H9 (cell line): Measurements from ENCODE around the gene ARL2BP. TPM values are rescaled to one million over a fixed set of nuclear protein-coding genes. Genes with fewer than 3 reads are reported as not detected.

ENCODE experiments used
- DNase-seq: peaks from one replicate; pipeline ENCODE4 v3.0.0-alpha.2; 2017
- H2AFZ ChIP-seq: one replicate; pipeline ENCODE4 v1.6.1; 2013; ENCODE audit warnings: mild to moderate bottlenecking, low read length, control low read depth, moderate library complexity
- H2AK5ac ChIP-seq: 2 replicates; pipeline ENCODE4 v1.6.1; 2013; ENCODE audit warnings: low read length, control low read depth, mixed read lengths; ENCODE audit not compliant: insufficient read length
- H2BK120ac ChIP-seq: one replicate; pipeline ENCODE4 v1.6.1; 2013; ENCODE audit warnings: low read depth, mild to moderate bottlenecking, low read length, control low read depth, inconsistent platforms; ENCODE audit not compliant: poor library complexity, severe bottlenecking
- H2BK12ac ChIP-seq: 2 replicates; pipeline ENCODE4 v1.6.1; 2013; ENCODE audit warnings: low read length, control low read depth, mixed read lengths, low read depth; ENCODE audit not compliant: insufficient read length
- H2BK15ac ChIP-seq: 2 replicates; pipeline ENCODE4 v1.6.1; 2013; ENCODE audit warnings: low read depth, low read length, control low read depth
- H2BK20ac ChIP-seq: one replicate; pipeline ENCODE4 v1.6.1; 2013; ENCODE audit warnings: low read depth, mild to moderate bottlenecking, low read length, control low read depth, inconsistent platforms; ENCODE audit not compliant: poor library complexity, severe bottlenecking
- H2BK5ac ChIP-seq: 2 replicates; pipeline ENCODE4 v1.6.1; 2013; ENCODE audit warnings: low read length, control low read depth, mixed read lengths; ENCODE audit not compliant: insufficient read length
- H3K14ac ChIP-seq: 2 replicates; pipeline ENCODE4 v1.6.1; 2013; ENCODE audit warnings: low read length, control low read depth; ENCODE audit not compliant: insufficient read depth
- H3K18ac ChIP-seq: 2 replicates; pipeline ENCODE4 v1.6.1; 2013; ENCODE audit warnings: low read depth, mild to moderate bottlenecking, mixed read lengths, low read length, control low read depth; ENCODE audit not compliant: insufficient read length
- H3K23ac ChIP-seq: 2 replicates; pipeline ENCODE4 v1.6.1; 2013; ENCODE audit warnings: low read length, control low read depth, mixed read lengths, low read depth; ENCODE audit not compliant: insufficient read length
- H3K23me2 ChIP-seq: 2 replicates; pipeline ENCODE4 v1.6.1; 2013; ENCODE audit warnings: low read depth, mild to moderate bottlenecking, mixed read lengths, low read length, control low read depth; ENCODE audit not compliant: insufficient read length, poor library complexity, severe bottlenecking
- H3K27ac ChIP-seq: 2 replicates; pipeline ENCODE4 v1.5.1; 2013; ENCODE audit warnings: low read length, control low read depth, mixed read lengths, low read depth; ENCODE audit not compliant: insufficient read length
- H3K27me3 ChIP-seq: 2 replicates; pipeline ENCODE4 v1.6.1; 2013; ENCODE audit warnings: low read length, control low read depth, inconsistent platforms; ENCODE audit not compliant: insufficient read depth
- H3K4ac ChIP-seq: 2 replicates; pipeline ENCODE4 v1.6.1; 2013; ENCODE audit warnings: low read depth, mild to moderate bottlenecking, control low read depth, inconsistent platforms, low read length, moderate library complexity
- H3K4me1 ChIP-seq: 2 replicates; pipeline ENCODE4 v1.6.1; 2013; ENCODE audit warnings: low read length, control low read depth, inconsistent platforms; ENCODE audit not compliant: insufficient read depth
- H3K4me2 ChIP-seq: 2 replicates; pipeline ENCODE4 v1.6.1; 2013; ENCODE audit warnings: low read length, control low read depth, mixed read lengths; ENCODE audit not compliant: insufficient read length, insufficient read depth
- H3K56ac ChIP-seq: 2 replicates; pipeline ENCODE4 v1.6.1; 2013; ENCODE audit warnings: low read depth, mild to moderate bottlenecking, mixed read lengths, low read length, control low read depth; ENCODE audit not compliant: insufficient read length
- H3K79me1 ChIP-seq: 2 replicates; pipeline ENCODE4 v1.6.1; 2013; ENCODE audit warnings: low read depth, mild to moderate bottlenecking, moderate library complexity, low read length, control low read depth, inconsistent platforms; ENCODE audit not compliant: insufficient read depth, poor library complexity, severe bottlenecking
- H3K79me2 ChIP-seq: 2 replicates; pipeline ENCODE4 v1.6.1; 2013; ENCODE audit warnings: low read length, control low read depth, inconsistent platforms; ENCODE audit not compliant: insufficient read depth
- H3K9ac ChIP-seq: 2 replicates; pipeline ENCODE4 v1.6.1; 2013; ENCODE audit warnings: low read length, control low read depth, mixed read lengths; ENCODE audit not compliant: insufficient read length; ENCODE audit errors: extremely low read depth
- H3K9me3 ChIP-seq: one replicate; pipeline ENCODE4 v1.6.1; 2013; ENCODE audit warnings: low read depth, low read length, inconsistent platforms; ENCODE audit not compliant: control insufficient read depth
- H3T11ph ChIP-seq: one replicate; pipeline ENCODE4 v1.6.1; 2013; ENCODE audit warnings: mild to moderate bottlenecking, low read length, control low read depth, inconsistent platforms
- H4K20me1 ChIP-seq: one replicate; pipeline ENCODE4 v1.6.1; 2013; ENCODE audit not compliant: control insufficient read depth, insufficient read length, insufficient read depth
- H4K5ac ChIP-seq: 2 replicates; pipeline ENCODE4 v1.6.1; 2013; ENCODE audit warnings: low read depth, mild to moderate bottlenecking, mixed read lengths, low read length, control low read depth; ENCODE audit not compliant: insufficient read length
- H4K8ac ChIP-seq: replicated peaks from 2 replicates; pipeline ENCODE4 v1.6.1; 2013; ENCODE audit warnings: low read length, control low read depth, mixed read lengths, low read depth; ENCODE audit not compliant: insufficient read length
- H4K91ac ChIP-seq: 2 replicates; pipeline ENCODE4 v1.6.1; 2013; ENCODE audit warnings: low read depth, mild to moderate bottlenecking, moderate library complexity, mixed read lengths, low read length, control low read depth; ENCODE audit not compliant: insufficient read length
- H3K27ac Mint-ChIP-seq, 3 experiments: 2 replicates in 2 of 3; 3 replicates in 1 of 3; pipeline ENCODE4 v1.8.0; 2020 to 2021; ENCODE audit warnings: mixed read lengths in 3 of 3, mild to moderate bottlenecking in 1 of 3, moderate library complexity in 1 of 3
- H3K27me3 Mint-ChIP-seq: 2 replicates; pipeline ENCODE4 v1.8.0; 2021; ENCODE audit warnings: low read depth, mild to moderate bottlenecking, moderate library complexity, mixed read lengths
- H3K36me3 Mint-ChIP-seq, 3 experiments: 2 replicates in 2 of 3; 3 replicates in 1 of 3; pipeline ENCODE4 v1.8.0; 2020 to 2021; ENCODE audit warnings: low read depth in 3 of 3, mixed read lengths in 3 of 3; ENCODE audit not compliant: insufficient read depth in 1 of 3
- H3K4me1 Mint-ChIP-seq, 2 experiments: 2 replicates each; pipeline ENCODE4 v1.8.0; 2020; ENCODE audit warnings: mixed read lengths in 2 of 2
- H3K4me3 Mint-ChIP-seq, 2 experiments: 2 replicates in 1 of 2; 3 replicates in 1 of 2; pipeline ENCODE4 v1.8.0; 2020 to 2021; ENCODE audit warnings: mild to moderate bottlenecking in 2 of 2, mixed read lengths in 2 of 2, moderate library complexity in 1 of 2
- H3K9me3 Mint-ChIP-seq, 2 experiments: 2 replicates in 1 of 2; 3 replicates in 1 of 2; pipeline ENCODE4 v1.8.0; 2020; ENCODE audit warnings: mild to moderate bottlenecking in 2 of 2, mixed read lengths in 2 of 2, moderate library complexity in 1 of 2
- WGBS: extraction: QIAGEN DNeasy Blood & Tissue Kit; methylation state at CpG from one replicate; pipeline ENCODE4 v1.1.7; 2013; ENCODE audit warnings: missing lambda C conversion rate, low lambda C conversion rate, mixed read lengths; ENCODE audit not compliant: insufficient read length; ENCODE audit errors: extremely low coverage; 5-methylcytosine and 5-hydroxymethylcytosine counted together
- total RNA-seq: library from RNA; stranded (reverse); gene quantifications from 2 replicates; pipeline ENCODE4 v1.2.1, GENCODE V29; 2021
- TF ChIP-seq, protein P1 (sequence below): fragments of 200-600 bp; sonication (generic); conservative IDR thresholded peaks from 3 replicates; pipeline ENCODE4 v1.8.0; 2021; ENCODE audit warnings: antibody characterized with exemption, mild to moderate bottlenecking

The ARL2BP gene
- total RNA-seq, 1 experiment from 2014 or later = 18.0 TPM

DNA sequence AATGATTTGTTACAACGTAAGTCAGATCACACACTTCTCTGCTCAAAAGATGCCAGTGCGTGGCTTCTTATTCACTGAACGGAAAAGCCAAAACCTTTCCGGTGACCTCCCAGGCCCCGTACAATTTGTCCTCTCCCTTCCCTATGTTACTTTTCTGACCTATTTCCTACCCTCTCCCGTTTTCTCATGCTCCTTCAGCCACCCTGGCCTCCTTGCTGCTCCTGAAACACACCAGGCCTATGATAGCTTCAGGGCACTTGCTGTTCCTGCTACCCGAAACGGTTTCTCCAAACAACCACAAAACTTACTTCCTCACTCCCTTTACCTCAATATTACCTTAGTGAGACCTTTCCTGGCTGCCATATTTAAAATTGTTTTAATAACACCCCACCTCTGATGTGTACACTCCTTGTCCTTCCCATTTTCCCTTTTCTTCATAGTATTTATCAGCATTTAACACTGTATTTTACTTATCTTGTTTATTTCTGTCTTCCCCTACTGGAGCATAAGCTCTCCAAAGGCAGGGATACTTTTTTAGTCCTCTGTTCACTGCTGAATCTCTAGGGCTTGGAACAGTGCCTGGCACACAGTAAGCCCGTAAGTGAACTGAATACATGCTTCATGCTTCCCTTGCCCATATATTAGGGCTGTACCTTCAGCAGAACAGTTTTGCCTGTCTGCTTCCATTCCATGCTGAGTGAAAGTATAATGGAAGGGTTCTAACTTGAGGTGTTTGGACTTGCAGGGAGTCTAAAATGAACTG is 10.9 kb upstream of the ARL2BP start:
- Histone ChIP-seq H3K9ac (no peak overlapping the region), H2BK5ac (no peak overlapping the region)
- no peak overlapping the region for H3K4me3 Mint-ChIP-seq

More for the DNA sequence above, 10.9 kb upstream of the ARL2BP start:
- Histone ChIP-seq H2BK120ac (no peak overlapping the region), H2AFZ (no peak overlapping the region), H4K8ac (no peak overlapping the region), H2BK15ac (no peak overlapping the region), H3K4me2 (no peak overlapping the region), H3K79me1 (no peaks in the 10 kb centered on the region), H2BK20ac (no peak overlapping the region), H3K14ac (no peak overlapping the region), H4K20me1 (no peaks in the 10 kb centered on the region), H3K23ac (no peak overlapping the region), H3K23me2 (no peaks in the 10 kb centered on the region), H3T11ph (no peak overlapping the region), H3K27ac (no peak overlapping the region), H3K79me2 (no peaks in the 10 kb centered on the region), H3K27me3 (no peaks in the 10 kb centered on the region), H3K4me1 (no peaks in the 10 kb centered on the region), H3K9me3 (no peaks in the 10 kb centered on the region), H4K91ac (no peak overlapping the region), H3K18ac (no peak overlapping the region), H3K56ac (no peak overlapping the region), H3K4ac (no peak overlapping the region), H4K5ac (no peak overlapping the region), H2BK12ac (no peak overlapping the region), H2AK5ac (no peak overlapping the region)
- Mint-ChIP-seq H3K27me3 (no peaks in the 10 kb centered on the region), H3K27ac (no peak overlapping the region), H3K36me3 (peaks cover 18 to 64% (median 51%) of the 10 kb centered on the region in 3 experiments), H3K9me3 (no peaks in the 10 kb centered on the region), H3K4me1 (no peaks in the 10 kb centered on the region)
- WGBS = 100% methylated on average over 2 of the region's 9 CpGs
- DNase-seq = no peak
- TF ChIP-seq, protein P1, sequence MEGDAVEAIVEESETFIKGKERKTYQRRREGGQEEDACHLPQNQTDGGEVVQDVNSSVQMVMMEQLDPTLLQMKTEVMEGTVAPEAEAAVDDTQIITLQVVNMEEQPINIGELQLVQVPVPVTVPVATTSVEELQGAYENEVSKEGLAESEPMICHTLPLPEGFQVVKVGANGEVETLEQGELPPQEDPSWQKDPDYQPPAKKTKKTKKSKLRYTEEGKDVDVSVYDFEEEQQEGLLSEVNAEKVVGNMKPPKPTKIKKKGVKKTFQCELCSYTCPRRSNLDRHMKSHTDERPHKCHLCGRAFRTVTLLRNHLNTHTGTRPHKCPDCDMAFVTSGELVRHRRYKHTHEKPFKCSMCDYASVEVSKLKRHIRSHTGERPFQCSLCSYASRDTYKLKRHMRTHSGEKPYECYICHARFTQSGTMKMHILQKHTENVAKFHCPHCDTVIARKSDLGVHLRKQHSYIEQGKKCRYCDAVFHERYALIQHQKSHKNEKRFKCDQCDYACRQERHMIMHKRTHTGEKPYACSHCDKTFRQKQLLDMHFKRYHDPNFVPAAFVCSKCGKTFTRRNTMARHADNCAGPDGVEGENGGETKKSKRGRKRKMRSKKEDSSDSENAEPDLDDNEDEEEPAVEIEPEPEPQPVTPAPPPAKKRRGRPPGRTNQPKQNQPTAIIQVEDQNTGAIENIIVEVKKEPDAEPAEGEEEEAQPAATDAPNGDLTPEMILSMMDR = no peak
